ENCODE results near the gene SMARCAL1.
"Not testable (repeated sequence)": the region's sequence is repeated elsewhere in the genome, so short reads cannot be mapped to it uniquely, and the experiment has no call there.

The SMARCAL1 gene

GRCh38 chr2:216412022-216412999 lies at the start of gene SMARCAL1:
SMARCAL1 (plus strand) TSS chr2:216412484; CDS start chr2:216414705, 2,221 bp downstream.
- peak; percentile 97 for DNase-seq (ENCODE audit: low read depth)

GRCh38 chr2:216362730-216363129 lies 49.6 kb upstream of the SMARCAL1 start:
- no peak for DNase-seq (ENCODE audit: low read depth)

GRCh38 chr2:216363221-216363620 lies 49.1 kb upstream of the SMARCAL1 start:
- no peak for DNase-seq (ENCODE audit: low read depth)

GRCh38 chr2:216365518-216365917 lies 46.8 kb upstream of the SMARCAL1 start:
- no peak for DNase-seq (ENCODE audit: low read depth)

GRCh38 chr2:216366777-216367471 lies 45.4 kb upstream of the SMARCAL1 start:
- DNase-seq (ENCODE audit: low read depth), result no peak

DNA sequence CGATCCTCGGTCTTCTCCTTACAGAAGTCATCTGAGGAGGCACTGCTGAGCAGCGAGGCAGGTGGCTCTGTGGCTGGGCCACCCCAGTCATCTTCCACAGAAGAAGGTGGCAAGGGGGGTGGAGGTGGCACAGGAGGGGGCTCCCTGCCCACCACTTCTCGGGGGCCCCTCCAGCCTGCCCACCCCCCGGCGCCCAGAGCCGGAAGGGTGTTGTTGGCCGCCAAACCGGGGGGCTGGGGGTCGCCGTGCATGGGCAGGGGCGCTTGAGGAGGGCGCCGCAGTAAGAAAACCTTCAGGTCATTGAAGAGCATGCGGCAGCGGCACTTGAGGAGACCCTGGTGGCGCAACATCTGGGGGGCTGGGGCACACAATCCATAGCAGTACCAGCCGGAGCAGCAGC lies 42.5 kb upstream of the SMARCAL1 start:
- DNase-seq (ENCODE audit: low read depth), result no peak

- DNase-seq (ENCODE audit: low read depth), result no peak
Observed at GRCh38 chr2:216370961-216371712, 41.1 kb upstream of the SMARCAL1 start.

- DNase-seq (ENCODE audit: low read depth), result peak; percentile 55
Observed at GRCh38 chr2:216371721-216372702, 40.3 kb upstream of the SMARCAL1 start, which contains the start of gene MARCHF4. MARCHF4 (minus strand) TSS chr2:216372483; CDS start chr2:216370260, 2,223 bp downstream.

DNA sequence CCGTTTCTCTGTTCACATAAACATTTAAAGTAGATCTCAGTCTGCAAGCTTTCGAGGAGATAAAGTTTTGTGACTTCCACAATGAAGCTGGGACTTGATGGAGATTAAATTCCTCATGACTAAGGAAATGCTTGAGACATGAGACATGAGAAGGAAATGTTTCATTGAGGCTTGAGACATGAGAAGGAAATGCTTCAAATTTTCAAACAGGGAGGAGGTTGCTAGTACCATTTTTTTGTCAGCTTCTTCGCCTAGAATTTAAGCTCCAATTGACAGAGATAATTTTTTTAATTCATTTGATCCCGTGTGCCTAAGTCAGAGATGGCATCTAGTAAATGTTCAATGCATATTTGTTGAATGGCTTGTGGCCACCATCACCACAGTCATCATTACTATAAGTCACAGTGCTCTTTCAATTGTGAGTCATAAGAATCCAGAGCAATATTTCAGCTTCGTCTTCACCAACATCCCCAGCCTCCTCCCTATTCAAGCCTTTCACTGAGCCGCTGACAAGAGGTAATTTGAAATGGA lies 39.5 kb upstream of the SMARCAL1 start:
- no peak for DNase-seq (ENCODE audit: low read depth)

GRCh38 chr2:216373896-216374295 lies 38.4 kb upstream of the SMARCAL1 start:
- DNase-seq (ENCODE audit: low read depth), result no peak

- no peak for DNase-seq (ENCODE audit: low read depth)
Observed at GRCh38 chr2:216375286-216375685, 37.0 kb upstream of the SMARCAL1 start.

DNA sequence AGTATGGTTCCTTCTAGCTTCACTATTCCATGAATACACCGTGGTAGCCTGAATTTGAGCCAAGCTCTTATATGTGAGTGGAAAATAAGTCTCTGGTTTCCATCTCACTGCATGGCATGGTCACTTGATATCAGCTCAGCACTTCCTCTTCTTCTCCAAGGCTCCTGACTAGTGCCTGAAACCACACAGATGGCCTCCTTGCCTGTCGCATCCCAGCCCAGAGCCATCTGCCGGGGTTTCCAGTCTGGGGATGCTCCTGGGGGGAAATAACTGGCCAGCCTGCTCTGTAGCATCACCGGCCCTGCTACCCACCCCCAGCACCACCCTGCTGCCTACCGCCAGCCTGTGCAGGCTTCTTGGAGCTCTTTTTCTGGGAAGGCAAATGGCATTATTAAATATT lies 32.3 kb upstream of the SMARCAL1 start:
- DNase-seq (ENCODE audit: low read depth), result no peak

- not testable (repeated sequence) for DNase-seq (ENCODE audit: low read depth)
Observed at GRCh38 chr2:216384409-216384808, 27.9 kb upstream of the SMARCAL1 start.

DNA sequence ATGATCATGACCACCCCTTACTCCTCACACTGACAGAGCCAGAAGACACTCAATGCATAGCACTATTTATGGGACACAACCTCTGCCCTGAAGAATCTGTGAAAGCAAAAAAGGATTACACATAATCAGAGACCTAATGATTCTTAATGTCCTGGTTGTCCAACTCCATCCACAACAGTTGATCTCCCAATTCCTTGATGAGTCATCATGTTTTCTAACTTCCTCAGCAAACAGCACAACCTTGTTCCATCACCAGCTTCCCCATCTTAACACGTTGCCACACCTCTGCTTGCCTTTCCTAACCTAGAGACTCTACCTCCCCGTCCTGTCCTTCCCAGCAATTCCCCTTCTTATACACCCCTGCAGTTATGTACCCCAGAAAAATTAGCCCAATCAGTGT lies 26.8 kb upstream of the SMARCAL1 start:
- DNase-seq (ENCODE audit: low read depth), result no peak

DNA sequence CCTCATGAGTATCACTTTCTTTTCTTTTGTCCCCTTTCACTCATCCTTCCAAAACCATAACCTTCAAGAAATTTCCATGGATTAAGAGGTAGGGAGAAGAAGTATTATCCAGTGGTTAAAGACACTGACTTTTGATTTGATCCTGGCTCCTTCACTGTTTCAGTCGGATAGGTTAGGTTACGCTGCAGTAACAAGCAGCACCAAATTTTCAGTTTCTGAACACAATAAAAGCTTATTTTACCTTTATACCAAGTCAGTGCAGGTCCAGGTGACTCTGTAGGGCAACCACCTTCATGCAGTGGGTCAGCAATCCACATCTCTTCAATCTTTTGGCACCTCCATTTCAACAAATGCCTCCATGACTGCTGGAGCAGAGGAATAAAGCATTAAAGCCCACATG lies 25.0 kb upstream of the SMARCAL1 start:
- no peak for DNase-seq (ENCODE audit: low read depth)

DNA sequence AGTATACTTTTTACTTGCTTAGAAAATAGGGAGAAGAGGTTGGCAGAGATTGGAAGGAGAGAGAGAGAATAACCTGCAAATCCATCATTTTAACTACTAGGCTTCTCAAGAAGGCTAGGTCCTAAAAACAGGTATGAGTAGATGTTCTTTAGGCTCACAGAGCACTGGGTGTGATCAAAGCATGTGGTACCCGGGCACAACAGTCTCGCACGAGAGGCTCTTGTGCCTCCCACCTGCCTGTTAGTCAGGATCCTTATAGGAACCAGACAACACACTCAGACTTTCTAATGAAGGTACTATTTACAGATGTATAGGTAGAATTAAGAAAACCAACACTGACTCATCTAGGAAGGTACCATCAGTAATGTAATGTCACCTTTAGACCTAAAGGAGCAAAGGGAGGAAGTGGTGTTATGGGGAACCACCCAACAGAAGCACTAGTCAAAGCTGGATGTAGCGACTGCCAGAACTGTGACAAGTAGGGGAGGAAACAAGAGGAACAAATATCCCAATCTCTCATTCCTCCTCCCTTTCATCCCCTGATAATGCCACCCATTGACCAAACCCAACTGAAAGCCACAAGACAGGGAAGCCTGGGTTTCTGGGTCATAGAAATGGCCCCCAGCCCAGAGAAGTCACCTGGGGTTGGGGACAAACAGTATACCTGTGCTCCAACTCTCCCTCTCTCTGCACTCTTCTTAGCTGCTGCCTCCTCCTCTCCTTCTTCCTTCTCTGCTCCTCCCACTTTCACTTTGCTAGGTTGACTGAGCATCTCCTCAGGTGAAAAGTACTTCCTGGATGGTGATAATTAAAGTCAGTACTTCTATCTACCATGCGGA lies 24.0 kb upstream of the SMARCAL1 start:
- DNase-seq (ENCODE audit: low read depth), result no peak

DNA sequence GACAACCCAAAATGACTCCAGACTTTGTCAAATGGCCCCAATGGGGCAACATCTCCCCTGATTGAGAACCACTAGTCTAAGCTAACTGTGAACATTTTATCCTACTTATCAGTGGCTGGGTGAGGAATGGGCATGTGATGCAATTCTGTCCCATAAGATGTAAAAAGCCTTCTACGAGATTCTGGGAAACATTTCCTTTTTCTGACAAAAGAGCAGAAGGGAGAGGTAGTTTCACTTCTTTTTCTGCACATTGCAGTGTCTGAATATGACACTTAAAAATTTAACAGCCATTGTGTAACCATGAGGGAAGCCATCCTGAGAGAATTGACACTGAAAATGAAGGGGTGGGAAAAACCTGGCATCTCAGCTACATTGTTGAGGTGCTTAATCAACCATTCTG lies 22.7 kb upstream of the SMARCAL1 start:
- DNase-seq (ENCODE audit: low read depth), result no peak

DNA sequence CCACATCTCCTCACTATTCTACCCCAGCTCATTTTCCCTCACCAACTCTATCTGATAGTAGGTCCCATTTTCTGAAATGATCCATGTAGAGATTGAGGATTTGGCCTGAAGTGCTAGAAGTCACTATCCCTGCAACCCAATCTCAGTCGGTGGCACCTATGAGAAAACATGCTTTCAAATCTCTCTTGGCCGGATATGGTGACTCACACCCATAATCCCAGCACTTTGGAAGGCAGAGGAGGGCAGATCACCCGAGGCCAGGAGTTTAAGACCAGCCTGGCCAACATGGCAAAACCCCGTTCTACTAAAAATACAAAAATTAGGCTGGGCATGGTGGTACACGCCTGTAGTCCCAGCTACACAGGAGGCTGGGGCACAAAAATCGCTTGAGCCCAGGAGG lies 20.9 kb upstream of the SMARCAL1 start:
- DNase-seq (ENCODE audit: low read depth), result no peak

DNA sequence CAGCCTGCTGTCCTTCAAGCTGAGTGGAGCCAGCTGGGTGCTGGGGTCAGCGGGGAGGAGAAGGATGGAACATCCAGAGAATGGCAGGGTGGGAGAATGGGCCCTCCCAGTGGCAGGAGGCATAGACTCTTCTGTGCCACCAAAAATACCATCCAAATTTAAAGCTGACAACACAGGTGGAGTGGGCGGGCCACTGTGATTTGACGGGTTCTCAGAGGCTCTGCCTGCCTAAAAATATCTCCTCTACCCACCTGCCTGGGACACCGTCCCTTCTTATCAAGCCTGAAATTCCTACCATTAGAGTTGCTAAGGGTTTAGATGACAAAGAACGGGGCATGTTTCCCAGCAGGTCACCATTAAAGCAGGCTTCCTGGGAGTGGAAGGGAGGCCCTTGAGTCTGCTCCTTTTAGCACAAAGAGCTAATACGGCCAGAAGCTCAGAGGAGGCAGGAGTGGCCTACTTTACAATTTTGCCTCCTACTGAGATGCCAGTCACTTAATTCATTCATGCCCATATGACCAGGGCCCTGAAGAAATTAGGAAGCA lies 20.2 kb upstream of the SMARCAL1 start:
- DNase-seq (ENCODE audit: low read depth), result no peak

All from activated gamma-delta T cell treated with anti-CD3 and anti-CD28 coated beads, Interleukin-2, amount 50 U/mL, for 16 hours (primary cell).